DOHH2 (cell line): ENCODE measurements around the gene HSPH1.

Experiments used
- EZH2phosphoT487 ChIP-seq: fragments of 200-600 bp; sonication (generic); IDR thresholded peaks from 2 replicates; pipeline ENCODE4 v1.6.1; 2017; ENCODE audit warnings: borderline replicate concordance, mild to moderate bottlenecking, antibody characterized with exemption, low read length, moderate library complexity, mixed read lengths
- TF ChIP-seq, protein P1 (sequence below): fragments of 200-600 bp; sonication (generic); IDR thresholded peaks from one replicate; pipeline ENCODE4 v1.5.1; 2014; ENCODE audit warnings: antibody characterized with exemption, mild to moderate bottlenecking, low read depth, low read length; ENCODE audit not compliant: poor library complexity, severe bottlenecking

DNA sequence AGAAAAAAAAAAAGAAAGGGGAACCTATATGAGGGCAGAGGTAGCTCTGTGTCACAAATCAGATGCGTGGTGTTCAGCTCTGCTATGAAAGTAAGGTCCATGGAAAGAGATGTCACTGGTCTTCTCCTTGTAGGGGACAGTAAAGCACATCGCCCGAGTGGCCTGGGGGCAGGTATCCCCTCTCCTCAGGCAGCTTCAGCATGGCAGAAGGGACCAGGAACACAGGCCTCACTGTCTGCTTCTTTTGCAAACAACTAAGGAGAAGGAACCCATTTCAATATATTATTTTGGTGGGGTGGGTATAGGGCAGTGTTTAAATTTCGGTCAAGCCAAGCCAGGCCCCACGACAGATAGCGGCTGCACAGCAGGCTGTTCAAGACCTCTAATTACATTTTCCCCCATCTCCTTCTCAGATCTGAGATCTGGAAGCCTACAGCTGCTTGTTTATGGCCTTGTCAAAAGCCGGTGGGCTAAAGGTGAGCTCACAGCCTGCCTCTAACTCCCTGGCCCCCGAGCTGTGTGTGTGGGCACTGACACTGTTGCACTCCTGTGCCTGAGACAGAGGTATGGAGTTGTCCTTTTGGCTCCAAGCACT, 72.8 kb downstream of the HSPH1 start:
- TF ChIP-seq, protein P1, sequence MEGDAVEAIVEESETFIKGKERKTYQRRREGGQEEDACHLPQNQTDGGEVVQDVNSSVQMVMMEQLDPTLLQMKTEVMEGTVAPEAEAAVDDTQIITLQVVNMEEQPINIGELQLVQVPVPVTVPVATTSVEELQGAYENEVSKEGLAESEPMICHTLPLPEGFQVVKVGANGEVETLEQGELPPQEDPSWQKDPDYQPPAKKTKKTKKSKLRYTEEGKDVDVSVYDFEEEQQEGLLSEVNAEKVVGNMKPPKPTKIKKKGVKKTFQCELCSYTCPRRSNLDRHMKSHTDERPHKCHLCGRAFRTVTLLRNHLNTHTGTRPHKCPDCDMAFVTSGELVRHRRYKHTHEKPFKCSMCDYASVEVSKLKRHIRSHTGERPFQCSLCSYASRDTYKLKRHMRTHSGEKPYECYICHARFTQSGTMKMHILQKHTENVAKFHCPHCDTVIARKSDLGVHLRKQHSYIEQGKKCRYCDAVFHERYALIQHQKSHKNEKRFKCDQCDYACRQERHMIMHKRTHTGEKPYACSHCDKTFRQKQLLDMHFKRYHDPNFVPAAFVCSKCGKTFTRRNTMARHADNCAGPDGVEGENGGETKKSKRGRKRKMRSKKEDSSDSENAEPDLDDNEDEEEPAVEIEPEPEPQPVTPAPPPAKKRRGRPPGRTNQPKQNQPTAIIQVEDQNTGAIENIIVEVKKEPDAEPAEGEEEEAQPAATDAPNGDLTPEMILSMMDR = no peak
- no peak for TF ChIP-seq EZH2phosphoT487
